Measurements from ENCODE around the gene COLEC12. TPM values are rescaled to one million over a fixed set of nuclear protein-coding genes. Genes with fewer than 3 reads are reported as not detected.

The COLEC12 gene
- total RNA-seq, 1 experiment from 2014 or later: 0.03 TPM

- TF ChIP-seq CTCF (IDR thresholded peaks at IDR 0.05) (no peak), POLR2AphosphoS5 (IDR thresholded peaks at IDR 0.05; ENCODE audit: low read depth, low read length) (no peak), TCF7L2 (IDR thresholded peaks at IDR 0.05; ENCODE audit: low read depth, low read length) (no peak), SIN3A (IDR thresholded peaks at IDR 0.05; ENCODE audit: borderline replicate concordance, insufficient read depth, low read depth, low read length) (no peak)
- TF ChIP-seq, protein P1, sequence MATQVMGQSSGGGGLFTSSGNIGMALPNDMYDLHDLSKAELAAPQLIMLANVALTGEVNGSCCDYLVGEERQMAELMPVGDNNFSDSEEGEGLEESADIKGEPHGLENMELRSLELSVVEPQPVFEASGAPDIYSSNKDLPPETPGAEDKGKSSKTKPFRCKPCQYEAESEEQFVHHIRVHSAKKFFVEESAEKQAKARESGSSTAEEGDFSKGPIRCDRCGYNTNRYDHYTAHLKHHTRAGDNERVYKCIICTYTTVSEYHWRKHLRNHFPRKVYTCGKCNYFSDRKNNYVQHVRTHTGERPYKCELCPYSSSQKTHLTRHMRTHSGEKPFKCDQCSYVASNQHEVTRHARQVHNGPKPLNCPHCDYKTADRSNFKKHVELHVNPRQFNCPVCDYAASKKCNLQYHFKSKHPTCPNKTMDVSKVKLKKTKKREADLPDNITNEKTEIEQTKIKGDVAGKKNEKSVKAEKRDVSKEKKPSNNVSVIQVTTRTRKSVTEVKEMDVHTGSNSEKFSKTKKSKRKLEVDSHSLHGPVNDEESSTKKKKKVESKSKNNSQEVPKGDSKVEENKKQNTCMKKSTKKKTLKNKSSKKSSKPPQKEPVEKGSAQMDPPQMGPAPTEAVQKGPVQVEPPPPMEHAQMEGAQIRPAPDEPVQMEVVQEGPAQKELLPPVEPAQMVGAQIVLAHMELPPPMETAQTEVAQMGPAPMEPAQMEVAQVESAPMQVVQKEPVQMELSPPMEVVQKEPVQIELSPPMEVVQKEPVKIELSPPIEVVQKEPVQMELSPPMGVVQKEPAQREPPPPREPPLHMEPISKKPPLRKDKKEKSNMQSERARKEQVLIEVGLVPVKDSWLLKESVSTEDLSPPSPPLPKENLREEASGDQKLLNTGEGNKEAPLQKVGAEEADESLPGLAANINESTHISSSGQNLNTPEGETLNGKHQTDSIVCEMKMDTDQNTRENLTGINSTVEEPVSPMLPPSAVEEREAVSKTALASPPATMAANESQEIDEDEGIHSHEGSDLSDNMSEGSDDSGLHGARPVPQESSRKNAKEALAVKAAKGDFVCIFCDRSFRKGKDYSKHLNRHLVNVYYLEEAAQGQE (IDR thresholded peaks at IDR 0.05; ENCODE audit: insufficient read depth in 1 of 2, low read depth in 2 of 2, low read length in 1 of 2): no peak
- Histone ChIP-seq H3K9me3 (ENCODE audit: control insufficient read depth, insufficient read depth, low read depth, low read length) (no peaks in the 10 kb centered on the region), H3K36me3 (ENCODE audit: control insufficient read depth, insufficient read depth, low read length) (no peaks in the 10 kb centered on the region), H3K4me3 (ENCODE audit: low read depth in 2 of 2, low read length in 2 of 2) (no peak overlapping the region), H3K27me3 (ENCODE audit: control insufficient read depth, insufficient read depth, low read length) (no peaks in the 10 kb centered on the region), H3K4me1 (ENCODE audit: control insufficient read depth, insufficient read depth, low read length) (no peaks in the 10 kb centered on the region), H3K27ac (ENCODE audit: low read length) (no peak overlapping the region)
- in situ Hi-C loops (cut with HindIII; ENCODE audit: low pct_unique_long_range_greater_than_20kb, low sequenced_read_pairs) (no loop called here), intact Hi-C loops (cut with micrococcal nuclease; ENCODE audit: unreplicated experiment) (no loop called here)
- no TSS peak for BruUV-seq (replicated peaks)
- DNase-seq (ENCODE audit: low read depth, low spot score) (no peak), ATAC-seq (no peak)
- ChIA-PET POLR2A (no interaction called here), CTCF (no interaction called here)
Measured at GRCh38 chr18:335733-336132, 164.8 kb downstream of the COLEC12 start.

DNA sequence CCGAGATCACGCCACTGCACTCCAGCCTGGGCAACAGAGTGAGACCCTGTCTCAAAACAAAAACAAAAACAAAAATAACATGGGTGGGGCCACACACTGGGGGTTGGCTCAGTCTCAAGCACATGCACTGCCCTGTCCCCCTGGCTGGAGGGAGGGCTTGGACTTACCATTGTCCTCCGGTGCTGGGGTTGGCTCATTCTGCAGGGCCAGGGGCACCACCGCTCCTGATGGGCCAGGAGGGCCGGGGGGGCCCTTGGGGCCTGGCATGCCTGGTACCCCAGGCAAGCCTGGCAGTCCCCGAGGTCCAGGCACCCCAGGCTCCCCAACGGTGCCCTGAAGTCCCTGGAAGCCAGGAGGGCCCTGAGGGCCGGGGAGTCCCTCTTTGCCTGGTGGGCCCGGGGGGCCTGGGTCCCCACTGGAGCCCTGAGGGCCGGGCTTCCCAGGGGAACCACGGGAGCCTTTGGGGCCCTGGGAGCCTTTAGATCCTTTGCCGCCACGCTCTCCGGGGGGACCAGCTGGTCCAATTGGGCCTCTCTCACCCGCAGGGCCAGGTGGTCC, 165.8 kb downstream of the COLEC12 start:
- POLR2A ChIA-PET: no interaction called here
- BruUV-seq (replicated peaks): no TSS peak

More for the DNA sequence above, 165.8 kb downstream of the COLEC12 start:
- Histone ChIP-seq H3K4me1 (ENCODE audit: control insufficient read depth, insufficient read depth, low read length) (no peaks in the 10 kb centered on the region), H3K9me3 (ENCODE audit: control insufficient read depth, insufficient read depth, low read depth, low read length) (no peaks in the 10 kb centered on the region), H3K4me3 (ENCODE audit: low read depth in 2 of 2, low read length in 2 of 2) (no peak overlapping the region), H3K27me3 (ENCODE audit: control insufficient read depth, insufficient read depth, low read length) (no peaks in the 10 kb centered on the region), H3K27ac (ENCODE audit: low read length) (no peak overlapping the region), H3K36me3 (ENCODE audit: control insufficient read depth, insufficient read depth, low read length) (no peaks in the 10 kb centered on the region)
- DNase-seq (ENCODE audit: low read depth, low spot score) (no peak), ATAC-seq (no peak)
- TF ChIP-seq SIN3A (IDR thresholded peaks at IDR 0.05; ENCODE audit: borderline replicate concordance, insufficient read depth, low read depth, low read length) (no peak), CTCF (IDR thresholded peaks at IDR 0.05) (no peak), TCF7L2 (IDR thresholded peaks at IDR 0.05; ENCODE audit: low read depth, low read length) (no peak), POLR2AphosphoS5 (IDR thresholded peaks at IDR 0.05; ENCODE audit: low read depth, low read length) (no peak)
- TF ChIP-seq, protein P1 (IDR thresholded peaks at IDR 0.05; ENCODE audit: insufficient read depth in 1 of 2, low read depth in 2 of 2, low read length in 1 of 2): no peak
- in situ Hi-C loops (cut with HindIII; ENCODE audit: low pct_unique_long_range_greater_than_20kb, low sequenced_read_pairs) (no loop called here), intact Hi-C loops (cut with micrococcal nuclease; ENCODE audit: unreplicated experiment) (no loop called here)
- CTCF ChIA-PET: no interaction called here

Data from Panc1 (cell line).